IMR-90 (cell line): ENCODE results near the gene ZNF77. TPM values are rescaled to one million over a fixed set of nuclear protein-coding genes. Genes with fewer than 3 reads are reported as not detected.

ENCODE experiments used
- ATAC-seq: fragments of 200-7000 bp; cut with Tn5 transposase; 2 replicates; pipeline ENCODE4 v1.9.1; 2020; ENCODE audit warnings: low read depth, mild to moderate bottlenecking, moderate library complexity
- BruUV-seq: library from RNA; stranded (reverse); fragments of 400-500 nt; replicated peaks from 2 replicates; lab custom pipeline; 2021; lab: Mats Ljungman, UMichigan
- CTCF ChIA-PET: fragments of 300-600 bp; formaldehyde crosslinking; extraction: SDS; loops from one replicate; lab custom pipeline; 2021; ENCODE audit warnings: antibody characterized with exemption; lab: Yijun Ruan, JAX
- POLR2A ChIA-PET: fragments of 300-600 bp; sonication (Branson Sonifier 250); formaldehyde crosslinking; loops from one replicate; lab custom pipeline; 2022; ENCODE audit warnings: antibody characterized with exemption; ENCODE audit not compliant: unreplicated experiment; lab: Charles Lee
- DNase-seq: peaks from one replicate; pipeline ENCODE4 v3.0.0; 2013
- H2AFZ ChIP-seq: replicated peaks from 2 replicates; pipeline ENCODE3; 2013; ENCODE audit warnings: low read length, mild to moderate bottlenecking; ENCODE audit not compliant: poor library complexity
- H2AK5ac ChIP-seq: 2 replicates; pipeline ENCODE4 v1.6.1; 2013; ENCODE audit warnings: low read depth, low read length, inconsistent platforms
- H2AK9ac ChIP-seq: replicated peaks from 2 replicates; pipeline ENCODE3; 2013; ENCODE audit warnings: mild to moderate bottlenecking, low read depth, low read length, moderate library complexity; ENCODE audit not compliant: poor library complexity
- H2BK120ac ChIP-seq: 2 replicates; pipeline ENCODE4 v1.6.1; 2013; ENCODE audit warnings: low read depth, low read length, inconsistent platforms
- H2BK15ac ChIP-seq: 3 replicates; pipeline ENCODE4 v1.6.1; 2013; ENCODE audit warnings: low read depth, low read length, inconsistent platforms
- H2BK20ac ChIP-seq: 2 replicates; pipeline ENCODE4 v1.6.1; 2013; ENCODE audit warnings: low read depth, mild to moderate bottlenecking, inconsistent platforms, low read length, moderate library complexity
- H2BK5ac ChIP-seq: 2 replicates; pipeline ENCODE4 v1.6.1; 2013; ENCODE audit warnings: mild to moderate bottlenecking, low read depth, low read length, inconsistent platforms; ENCODE audit not compliant: poor library complexity, severe bottlenecking
- H3K14ac ChIP-seq: replicated peaks from 2 replicates; pipeline ENCODE4 v1.6.1; 2013; ENCODE audit warnings: low read depth, low read length, inconsistent platforms
- H3K18ac ChIP-seq: 2 replicates; pipeline ENCODE4 v1.6.1; 2013; ENCODE audit warnings: low read depth, low read length, control low read depth
- H3K23ac ChIP-seq: 2 replicates; pipeline ENCODE4 v1.6.1; 2013; ENCODE audit warnings: low read depth, low read length, inconsistent platforms
- H3K27ac ChIP-seq: 2 replicates; pipeline ENCODE4 v1.5.1; 2013; ENCODE audit warnings: mild to moderate bottlenecking, control low read depth, low read length; ENCODE audit not compliant: insufficient read depth
- H3K27me3 ChIP-seq: 2 replicates; pipeline ENCODE4 v1.6.1; 2013; ENCODE audit warnings: low read length; ENCODE audit not compliant: control insufficient read depth, insufficient read depth
- H3K36me3 ChIP-seq: 2 replicates; pipeline ENCODE4 v1.6.1; 2013; ENCODE audit warnings: low read length, mixed read lengths; ENCODE audit not compliant: control insufficient read depth, insufficient read depth
- H3K4ac ChIP-seq: 2 replicates; pipeline ENCODE4 v1.6.1; 2013; ENCODE audit warnings: low read depth, low read length, inconsistent platforms
- H3K4me1 ChIP-seq: 2 replicates; pipeline ENCODE4 v1.6.1; 2013; ENCODE audit warnings: low read length, mixed read lengths; ENCODE audit not compliant: control insufficient read depth, insufficient read depth
- H3K4me2 ChIP-seq: 2 replicates; pipeline ENCODE4 v1.6.1; 2013; ENCODE audit warnings: low read depth, mild to moderate bottlenecking, control low read depth, low read length, moderate library complexity
- H3K4me3 ChIP-seq: 2 replicates; pipeline ENCODE4 v1.5.1; 2013; ENCODE audit warnings: low read depth, mild to moderate bottlenecking, control low read depth, low read length, moderate library complexity; ENCODE audit not compliant: insufficient read depth
- H3K56ac ChIP-seq: 2 replicates; pipeline ENCODE4 v1.6.1; 2013; ENCODE audit warnings: low read length, inconsistent platforms; ENCODE audit not compliant: insufficient read depth; ENCODE audit errors: extremely low read depth
- H3K79me1 ChIP-seq, 2 experiments: 2 replicates each; pipeline ENCODE4 v1.6.1; 2013; ENCODE audit warnings: low read length in 2 of 2, inconsistent platforms in 1 of 2, low read depth in 1 of 2
- H3K9ac ChIP-seq: 2 replicates; pipeline ENCODE4 v1.6.1; 2013; ENCODE audit warnings: low read depth, low read length, control low read depth
- H3K9me1 ChIP-seq: 2 replicates; pipeline ENCODE4 v1.6.1; 2013; ENCODE audit warnings: low read length, inconsistent platforms; ENCODE audit not compliant: insufficient read depth
- H3K9me3 ChIP-seq: 2 replicates; pipeline ENCODE4 v1.6.1; 2013; ENCODE audit warnings: low read length; ENCODE audit not compliant: control insufficient read depth, insufficient read depth
- H4K20me1 ChIP-seq: 2 replicates; pipeline ENCODE4 v1.6.1; 2013; ENCODE audit warnings: low read length, inconsistent platforms; ENCODE audit not compliant: insufficient read depth
- H4K5ac ChIP-seq: 2 replicates; pipeline ENCODE4 v1.6.1; 2013; ENCODE audit warnings: mild to moderate bottlenecking, low read depth, low read length, control low read depth
- H4K8ac ChIP-seq, 2 experiments: 2 replicates each; pipeline ENCODE4 v1.6.1; 2013; ENCODE audit warnings: low read depth in 2 of 2, low read length in 2 of 2, control low read depth in 1 of 2, inconsistent platforms in 1 of 2
- H4K91ac ChIP-seq: 2 replicates; pipeline ENCODE4 v1.6.1; 2013; ENCODE audit warnings: low read depth, low read length, inconsistent platforms; ENCODE audit not compliant: insufficient read depth
- MXI1 ChIP-seq: IDR thresholded peaks from 2 replicates; pipeline ENCODE4 v1.6.1; 2012; ENCODE audit warnings: low read depth, mild to moderate bottlenecking, low read length, moderate library complexity, borderline replicate concordance
- WGBS, 2 experiments: methylation state at CpG; one replicate each; pipeline versions ENCODE4 v1.1.5 to v1.1.7; 2013; ENCODE audit warnings: missing lambda C conversion rate in 2 of 2; ENCODE audit not compliant: insufficient read length in 1 of 2; ENCODE audit errors: extremely low coverage in 2 of 2; 5-methylcytosine and 5-hydroxymethylcytosine counted together
- dilution Hi-C: fragments of 300-500 bp; cut with HindIII; formaldehyde crosslinking; loops from one replicate; pipeline ENCODE4 v1.14.3; 2018; ENCODE audit warnings: low sequenced_read_pairs; ENCODE audit not compliant: unreplicated experiment
- in situ Hi-C: fragments of 300-500 bp; cut with MboI; formaldehyde crosslinking; loops from 3 replicates; pipeline ENCODE4 v1.14.3; 2019; ENCODE audit warnings: low sequenced_read_pairs, inconsistent platforms, mixed read lengths
- intact Hi-C: fragments of 100-400 bp; cut with micrococcal nuclease; formaldehyde crosslinking; loops from 2 replicates; pipeline ENCODE4 v1.10.0; 2022
- polyA plus RNA-seq, 3 experiments: library from polyadenylated mRNA; depleted of rRNA; stranded (reverse); fragments of >200 nt; gene quantifications; 2 replicates each; pipeline ENCODE4 v1.2.3, GENCODE V29; 2012; ENCODE audit warnings: low replicate concordance in 1 of 3
- total RNA-seq: library from RNA; depleted of rRNA; stranded (reverse); fragments of >200 nt; gene quantifications from 2 replicates; pipeline ENCODE4 v1.2.3, GENCODE V29; 2012

Gene ZNF77
- total and polyA plus RNA-seq, 2 of the 4 experiments (the other 2 are of a cell fraction): 3.6 to 6.5 TPM

GRCh38 chr19:2945575-2946184 is 909 bp upstream of the ZNF77 start:
- Histone ChIP-seq H3K23ac (no peak overlapping the region), H3K4me3 (peak overlapping the region; percentile 87), H2BK15ac (no peak overlapping the region), H3K14ac (no peak overlapping the region), H4K20me1 (no peaks in the 10 kb centered on the region), H3K56ac (no peak overlapping the region), H4K8ac (peak overlapping the region; percentile 17 to 90; a peak in 2 of 4 replicates), H3K9ac (peak overlapping the region; percentile 58; the same call in 1 of the 2 replicates), H4K91ac (no peak overlapping the region), H3K27me3 (no peaks in the 10 kb centered on the region), H3K9me3 (no peaks in the 10 kb centered on the region), H2AK5ac (no peak overlapping the region), H3K4me1 (peaks cover 5% of the 10 kb centered on the region; the same call in 1 of the 2 replicates), H3K18ac (no peak overlapping the region), H3K9me1 (peaks cover 7% of the 10 kb centered on the region), H2AK9ac (peak overlapping the region; percentile 97), H3K4me2 (peak overlapping the region; percentile 68), H3K36me3 (no peaks in the 10 kb centered on the region), H3K79me1 (peaks cover 13 to 37% of the 10 kb centered on the region in 2 experiments), H2BK20ac (no peak overlapping the region), H2BK5ac (peak overlapping the region; percentile 86), H4K5ac (peak overlapping the region; percentile 13; the same call in 1 of the 2 replicates), H2BK120ac (no peak overlapping the region), H3K27ac (no peak overlapping the region; the same call in 1 of the 2 replicates), H2AFZ (peak overlapping the region; percentile 100), H3K4ac (peak overlapping the region; percentile 90; the same call in 1 of the 2 replicates)
- dilution Hi-C loops: no loop called here
- in situ Hi-C loops: no loop called here
- no TSS peak for BruUV-seq
- intact Hi-C loops: loop anchor here (2.0 kb wide), 1 partner anchor 45 kb away; the partner anchor contains the start of gene ZNF57
- no peak for ATAC-seq
- DNase-seq: no peak
- WGBS, 2 experiments: no CpG with 5 or more reads among the region's 17 CpGs
- ChIA-PET POLR2A (no interaction called here), CTCF (no interaction called here)
- no peak for TF ChIP-seq MXI1
